Measurements from ENCODE around the gene MXD4. TPM values are rescaled to one million over a fixed set of nuclear protein-coding genes. Genes with fewer than 3 reads are reported as not detected.

Gene MXD4
- total RNA-seq, 1 donor from 2014 or later: 98.4 TPM

DNA sequence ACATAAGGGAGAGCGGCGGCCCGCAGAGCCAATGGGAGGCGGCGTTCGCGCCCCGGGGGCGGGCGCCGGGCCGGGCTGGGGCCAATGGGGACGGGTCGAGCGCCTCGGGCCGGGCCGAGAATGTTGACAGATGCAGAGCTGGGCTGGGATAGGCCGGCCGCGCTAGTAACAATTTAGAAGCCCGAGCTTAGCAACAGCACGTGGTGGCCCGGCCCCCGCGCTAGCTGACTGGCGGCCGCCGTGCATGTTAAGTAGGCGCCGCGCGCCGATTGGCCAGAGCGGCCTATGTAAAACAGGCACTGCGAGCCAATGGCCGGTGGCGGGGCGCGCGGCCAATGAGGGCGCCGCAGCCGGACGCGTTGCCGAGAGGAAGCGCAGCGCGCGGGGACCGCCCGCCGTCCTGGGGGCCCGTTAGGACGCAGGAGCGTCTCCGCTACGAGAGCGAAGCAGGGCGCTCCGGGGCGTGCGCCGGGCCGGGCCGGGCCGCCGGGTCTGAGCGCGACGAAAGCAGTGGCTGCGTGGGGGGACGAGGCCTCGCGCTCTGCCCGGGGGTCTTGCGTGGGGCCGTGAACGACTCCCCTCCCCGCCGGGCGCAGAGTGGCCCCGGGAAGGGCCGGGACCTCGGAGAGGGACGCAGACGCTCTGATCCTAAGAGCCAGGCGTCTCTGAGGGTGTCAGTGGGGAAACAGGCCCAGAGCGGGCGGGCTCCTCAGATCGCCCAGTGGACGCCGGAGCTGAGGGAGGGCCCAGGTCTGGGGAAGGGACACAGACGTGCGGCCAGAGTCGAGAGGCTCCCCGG is 435 bp upstream of the MXD4 start:
- peak; percentile 100 for DNase-seq (ENCODE audit: low spot score)

DNA sequence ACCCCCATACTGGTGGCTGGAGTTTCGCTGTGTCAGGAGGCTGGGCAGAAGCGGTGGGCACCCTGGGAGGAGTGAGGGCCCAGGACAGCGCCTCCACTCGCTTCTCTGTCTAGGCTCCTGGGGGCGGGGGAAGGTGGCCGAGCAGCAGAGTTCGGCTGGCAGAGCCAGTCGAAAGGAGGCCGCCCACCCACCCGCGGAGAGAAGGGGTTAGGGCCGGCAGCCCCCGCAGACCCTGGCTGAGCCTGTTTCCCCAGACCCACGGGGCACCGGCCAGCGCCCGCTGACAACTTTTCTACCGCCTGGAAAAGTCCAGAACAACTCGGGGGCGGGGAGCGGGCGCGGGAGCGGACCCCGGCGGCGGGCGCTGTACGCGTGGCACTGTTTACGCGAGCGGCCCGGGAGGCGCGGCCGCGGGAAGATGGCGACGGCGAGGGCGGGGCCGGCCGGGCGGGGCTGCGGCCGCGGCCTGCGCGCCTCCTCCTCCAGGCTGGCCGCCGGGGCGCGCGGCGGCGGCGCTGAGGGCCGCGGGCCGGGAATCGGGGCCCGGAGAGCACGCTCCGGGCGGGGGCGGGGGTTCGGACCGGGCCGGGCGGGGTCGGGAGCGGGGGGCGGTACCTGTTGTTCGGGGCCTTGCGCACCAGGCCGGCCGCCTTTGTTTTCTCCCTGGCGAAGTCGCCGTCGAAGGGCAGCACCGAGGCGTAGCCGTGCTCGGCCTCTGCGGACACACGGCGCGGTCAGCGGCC is 628 bp downstream of the MXD4 start:
- DNase-seq (ENCODE audit: low spot score): peak; percentile 34

DNA sequence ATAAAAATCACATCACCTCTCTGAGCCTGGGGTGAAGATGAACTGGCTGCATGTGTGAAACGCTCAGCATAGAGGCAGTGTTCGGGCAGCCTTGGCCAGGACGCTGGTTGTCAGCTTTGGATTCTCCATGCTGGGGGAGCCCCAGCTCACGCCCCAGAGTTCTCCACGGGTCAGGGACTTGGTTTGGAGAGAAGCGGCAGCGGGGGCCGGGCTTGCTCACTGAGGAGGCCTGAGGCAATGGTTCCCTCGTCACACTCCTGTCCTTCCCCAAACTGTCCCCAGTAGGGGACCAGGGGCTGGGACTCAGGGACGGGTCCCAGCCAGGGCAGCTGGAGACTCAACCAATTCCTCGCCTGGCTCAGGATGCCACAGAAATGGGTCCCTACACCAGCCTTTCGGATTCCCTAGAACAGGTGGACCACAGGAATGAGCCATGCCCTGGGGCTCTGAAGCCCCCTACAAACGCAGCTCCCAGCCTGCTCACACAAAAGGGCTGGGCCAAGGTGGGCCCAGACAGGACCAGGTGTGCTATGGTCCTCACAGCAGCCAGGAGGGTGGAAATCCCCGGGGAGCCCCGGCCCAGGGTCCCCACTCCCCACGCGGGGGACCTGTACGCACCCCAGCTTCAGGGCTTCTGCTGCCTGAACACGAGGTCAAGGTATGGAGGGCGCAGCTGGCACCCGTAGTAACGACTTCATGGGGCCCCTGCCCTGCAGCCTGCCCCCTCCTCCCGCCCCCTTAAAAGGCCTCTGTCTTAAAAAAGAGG is 1.4 kb downstream of the MXD4 start:
- DNase-seq (ENCODE audit: low spot score): no peak

DNA sequence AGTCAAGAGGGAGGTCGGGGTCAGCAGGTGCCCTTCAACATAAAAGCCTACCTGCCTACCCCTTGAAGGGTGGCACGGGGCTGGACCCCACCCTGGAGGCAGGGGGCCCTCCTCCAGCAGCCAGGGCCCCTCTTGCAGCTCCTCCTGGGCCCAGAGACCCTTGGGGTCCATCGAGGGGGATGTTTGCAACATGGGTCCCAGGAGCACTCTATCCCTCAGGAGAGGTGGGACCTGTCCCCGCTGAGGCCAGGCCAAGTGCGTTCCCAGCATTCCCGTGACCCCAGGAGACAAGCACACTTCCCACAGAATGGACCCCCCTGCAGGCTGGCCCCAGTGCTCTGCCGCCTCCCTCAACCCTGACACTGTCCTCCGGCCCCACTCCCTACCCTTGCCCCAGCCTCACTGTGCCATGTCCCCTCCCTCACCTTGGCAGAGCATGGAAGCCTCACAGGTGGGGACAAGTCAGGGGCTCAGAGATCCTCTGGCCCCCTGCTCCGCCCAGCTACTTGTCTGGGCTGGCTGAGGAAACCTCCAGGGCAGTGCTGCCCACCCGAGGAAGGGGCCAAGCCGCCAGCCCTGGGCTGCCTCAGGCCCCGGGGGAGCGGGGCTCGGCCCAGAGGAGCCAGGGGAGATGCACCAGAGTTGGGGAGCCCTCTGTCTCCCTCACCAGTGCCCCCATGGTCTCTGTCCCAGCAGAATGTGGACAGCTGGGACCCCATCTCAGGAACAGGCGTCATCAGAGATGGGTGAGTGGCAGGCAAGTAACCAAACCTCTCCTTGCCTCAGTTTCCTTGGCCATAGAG is 2.2 kb downstream of the MXD4 start:
- DNase-seq (ENCODE audit: low spot score): no peak

DNA sequence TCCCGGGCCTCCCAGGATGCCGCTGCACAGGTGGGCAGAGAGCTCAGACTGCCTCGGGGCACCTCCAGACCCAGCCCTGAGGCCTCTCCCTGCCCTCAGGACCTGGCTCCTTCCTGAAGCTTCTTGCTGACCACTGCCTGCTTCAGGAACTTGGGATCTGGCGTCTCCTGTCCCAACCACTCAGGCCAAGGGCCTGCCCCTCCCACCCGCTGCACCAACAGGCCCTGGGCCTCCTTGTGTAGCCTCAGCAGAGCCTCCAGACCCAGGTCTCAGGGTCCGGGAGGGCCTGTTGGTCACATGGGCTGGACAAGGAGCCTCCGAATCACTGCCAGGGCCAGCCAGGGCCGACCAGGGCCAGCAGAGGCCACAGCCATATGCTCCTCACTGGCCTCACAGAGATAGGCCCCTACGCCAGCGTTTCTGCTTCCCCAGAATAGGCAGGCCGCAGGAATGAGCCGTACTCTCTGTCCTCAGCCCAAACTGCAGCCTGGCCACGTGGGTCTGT is 2.8 kb downstream of the MXD4 start:
- no peak for DNase-seq (ENCODE audit: low spot score)

DNA sequence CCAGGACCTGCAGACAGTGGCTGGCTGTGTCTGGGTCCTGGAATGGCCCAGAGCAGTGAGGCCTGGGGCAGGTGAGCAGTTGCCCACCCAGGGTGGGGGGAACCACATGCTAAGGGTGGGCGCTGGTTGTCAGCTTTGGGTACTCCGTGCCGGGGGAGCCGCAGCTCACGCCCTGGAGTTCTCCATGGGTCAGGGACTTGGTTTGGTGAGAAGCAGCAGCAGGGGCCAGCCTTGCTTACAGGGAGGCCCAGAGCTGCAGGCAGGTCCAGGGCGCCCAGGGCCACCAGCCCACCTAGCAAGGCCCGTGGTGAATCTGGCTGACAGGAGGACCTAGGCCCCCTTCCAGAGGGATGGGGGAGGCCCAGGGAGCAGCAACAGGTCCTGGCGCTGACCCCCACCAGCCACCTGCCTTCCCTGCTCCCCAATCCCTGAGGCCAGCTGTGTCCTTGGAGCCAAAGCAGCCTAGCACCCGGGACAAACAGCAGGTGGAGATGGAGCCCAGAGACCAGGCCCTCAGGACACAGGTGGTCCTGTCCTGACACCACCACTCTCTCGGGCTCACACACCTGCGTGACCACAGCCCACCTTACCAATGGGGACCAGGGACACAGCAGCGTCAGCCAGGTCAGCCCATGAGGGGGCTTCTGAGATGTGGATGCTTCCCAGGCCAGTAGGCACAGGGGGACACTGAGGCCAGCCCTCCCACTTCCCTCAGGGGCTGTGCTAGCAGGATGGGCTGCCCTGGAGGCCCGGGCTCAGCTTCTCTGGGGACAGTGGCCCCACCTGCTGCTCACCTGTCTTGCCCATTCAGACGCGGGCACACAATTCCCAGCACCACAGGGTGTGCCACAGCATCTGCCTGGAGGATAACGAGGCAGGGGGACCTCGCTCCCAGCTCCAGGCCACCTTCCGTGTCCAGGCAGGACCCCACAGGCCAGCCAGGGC is 3.5 kb downstream of the MXD4 start:
- no peak for DNase-seq (ENCODE audit: low spot score)

DNA sequence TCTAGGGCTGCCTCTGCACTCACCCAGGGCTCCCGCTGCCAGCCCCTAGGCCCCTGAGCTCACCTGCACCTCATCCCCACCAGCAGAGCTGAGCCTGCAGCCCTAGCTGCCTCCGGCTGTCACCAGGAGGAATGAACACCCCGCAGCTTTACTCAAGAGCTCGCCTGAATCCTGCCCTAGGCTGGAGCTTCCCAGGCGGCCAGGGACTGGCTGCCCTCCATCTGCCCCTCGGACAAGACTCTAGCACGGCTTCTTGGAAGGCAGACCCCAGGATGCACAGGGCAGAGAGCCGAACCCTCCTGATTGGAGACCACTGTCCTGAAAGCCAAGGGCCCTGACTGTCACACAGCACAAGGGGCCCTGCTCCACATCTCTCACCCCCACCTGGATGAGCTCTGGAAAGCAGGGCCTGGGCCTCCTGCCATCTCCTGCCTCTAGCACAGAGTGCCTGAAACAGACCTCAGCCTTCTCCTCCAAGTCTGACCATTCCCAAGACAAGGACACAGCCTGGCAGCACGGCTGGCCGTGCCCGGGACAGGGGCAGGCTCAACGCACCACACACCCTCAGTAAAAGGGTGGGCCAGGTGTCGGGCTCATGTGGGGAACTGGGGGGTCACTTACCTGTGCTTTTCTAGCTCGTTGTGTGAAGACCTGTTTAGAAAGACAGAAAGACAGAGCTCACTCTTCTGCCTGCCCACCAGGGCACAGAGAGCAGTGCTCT is 4.4 kb downstream of the MXD4 start:
- no peak for DNase-seq (ENCODE audit: low spot score)

DNA sequence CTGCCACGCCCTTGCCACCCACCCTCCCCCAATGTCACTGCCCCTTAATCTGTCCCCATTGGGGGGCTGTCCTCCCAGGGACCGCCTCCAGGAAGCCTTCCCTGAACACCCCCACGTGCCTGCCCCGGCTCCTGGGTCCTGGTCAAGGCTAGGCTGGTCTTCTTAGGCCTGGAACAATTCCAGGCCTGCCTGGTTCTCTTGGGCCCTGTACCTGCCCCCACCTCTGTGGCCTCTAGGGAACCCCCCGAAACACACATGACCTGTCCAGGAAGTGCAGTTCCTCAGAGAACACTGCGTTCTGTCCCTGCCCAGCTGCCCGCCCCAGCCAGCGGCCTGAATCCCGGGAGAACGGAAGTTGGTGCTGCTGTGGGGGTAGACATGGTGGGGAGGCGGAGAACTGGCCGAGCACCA is 5.1 kb downstream of the MXD4 start:
- peak; percentile 21 for DNase-seq (ENCODE audit: low spot score)

DNA sequence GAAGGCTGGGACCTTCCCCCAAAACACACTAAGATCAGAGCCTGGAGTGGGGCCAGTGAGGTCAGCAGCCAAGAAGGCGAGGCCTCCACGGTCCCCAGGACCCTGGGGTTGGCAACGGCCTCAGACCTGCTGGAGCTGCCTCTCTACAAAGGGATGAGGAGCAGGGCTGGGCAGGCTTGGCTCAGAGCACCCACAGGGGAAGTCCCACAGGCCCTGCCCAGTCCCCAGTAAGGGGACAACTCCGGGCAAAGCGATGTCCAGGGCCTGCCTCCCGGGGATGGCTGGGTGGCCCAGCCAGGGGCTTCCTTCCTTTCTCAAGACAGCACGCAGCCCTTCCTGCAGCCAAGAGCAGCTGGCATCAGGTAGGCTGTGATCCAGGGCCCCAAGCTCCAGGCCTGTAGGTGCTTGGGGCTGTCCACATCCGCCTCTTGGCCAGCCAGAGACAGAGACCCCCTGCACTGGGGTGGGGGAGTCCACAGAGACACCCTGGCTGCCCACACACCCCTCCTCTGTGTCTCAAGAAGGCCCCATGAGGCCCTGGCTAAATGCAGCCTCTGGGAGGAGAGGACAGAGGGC is 5.7 kb downstream of the MXD4 start:
- DNase-seq (ENCODE audit: low spot score): peak; percentile 9

DNA sequence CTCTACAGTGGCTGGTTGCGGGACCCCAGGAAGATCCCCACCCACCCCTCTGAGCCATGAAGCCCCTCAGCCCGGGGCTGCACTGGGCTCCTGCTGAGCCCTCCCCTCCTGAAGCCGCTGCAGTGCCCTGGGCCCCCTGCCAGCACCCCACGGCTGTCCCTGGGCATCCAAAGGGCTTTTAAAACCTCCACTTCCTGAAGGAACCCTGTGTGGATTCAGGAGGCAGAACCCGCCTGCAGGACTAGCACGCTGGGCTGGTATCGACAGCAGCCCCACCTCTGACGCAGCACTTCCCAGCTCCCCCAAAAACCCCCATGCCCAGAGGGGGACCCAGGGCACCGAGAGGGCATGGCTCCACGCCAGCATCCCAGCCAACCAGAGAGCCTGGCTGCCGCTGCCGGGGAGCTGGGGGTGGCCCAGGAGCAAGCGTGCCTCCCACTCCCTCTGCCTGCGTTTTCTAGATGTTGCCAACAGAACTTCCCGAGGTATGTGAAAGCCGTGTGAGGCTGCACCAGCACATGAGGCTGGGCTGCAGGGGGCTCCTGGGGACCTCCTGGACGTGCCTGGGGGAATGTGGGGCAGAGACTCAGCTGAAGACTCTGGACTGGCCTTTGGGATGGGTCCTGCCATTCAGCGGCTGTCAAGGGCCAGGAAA is 6.3 kb downstream of the MXD4 start:
- peak; percentile 11 for DNase-seq (ENCODE audit: low spot score)

DNA sequence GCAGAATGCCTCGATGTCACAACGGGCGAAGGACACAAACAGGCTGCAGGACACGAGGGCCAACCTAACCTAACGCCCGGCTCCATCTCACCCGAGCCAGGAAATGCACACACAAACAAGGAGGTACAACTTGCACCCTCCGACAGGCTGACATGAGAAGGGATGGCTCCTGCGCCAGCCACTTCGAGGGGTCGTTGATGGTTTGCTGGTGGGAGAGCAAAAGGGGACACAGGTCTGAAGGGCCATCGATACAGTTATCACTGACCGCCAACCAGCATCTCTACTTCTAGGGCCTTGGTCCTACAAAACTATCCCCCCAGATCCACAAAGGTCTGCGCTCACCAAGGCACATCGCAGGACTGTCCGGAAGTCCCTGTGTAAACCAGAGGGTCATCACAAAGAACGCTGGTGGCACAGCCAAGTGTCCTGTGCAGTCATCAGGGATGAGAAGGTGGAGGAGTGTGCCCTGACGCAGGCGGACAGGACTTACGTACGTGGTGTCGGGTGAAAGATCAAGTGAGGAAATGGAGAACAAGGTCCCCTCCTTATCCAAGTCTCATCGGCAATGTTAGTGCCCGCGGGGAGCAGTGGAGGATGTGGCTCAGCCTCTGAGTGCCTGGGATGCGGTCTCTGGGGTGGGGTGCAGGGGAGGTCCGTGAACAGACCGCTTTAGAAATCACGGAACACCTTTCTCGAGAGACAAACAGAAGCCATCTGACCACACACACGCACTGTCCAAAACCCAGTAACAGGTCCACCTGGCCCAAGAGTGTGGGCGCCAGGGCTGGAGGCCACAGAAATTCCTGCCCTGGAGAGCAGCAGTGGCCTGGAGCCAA is 7.0 kb downstream of the MXD4 start:
- DNase-seq (ENCODE audit: low spot score): peak; percentile 9

DNA sequence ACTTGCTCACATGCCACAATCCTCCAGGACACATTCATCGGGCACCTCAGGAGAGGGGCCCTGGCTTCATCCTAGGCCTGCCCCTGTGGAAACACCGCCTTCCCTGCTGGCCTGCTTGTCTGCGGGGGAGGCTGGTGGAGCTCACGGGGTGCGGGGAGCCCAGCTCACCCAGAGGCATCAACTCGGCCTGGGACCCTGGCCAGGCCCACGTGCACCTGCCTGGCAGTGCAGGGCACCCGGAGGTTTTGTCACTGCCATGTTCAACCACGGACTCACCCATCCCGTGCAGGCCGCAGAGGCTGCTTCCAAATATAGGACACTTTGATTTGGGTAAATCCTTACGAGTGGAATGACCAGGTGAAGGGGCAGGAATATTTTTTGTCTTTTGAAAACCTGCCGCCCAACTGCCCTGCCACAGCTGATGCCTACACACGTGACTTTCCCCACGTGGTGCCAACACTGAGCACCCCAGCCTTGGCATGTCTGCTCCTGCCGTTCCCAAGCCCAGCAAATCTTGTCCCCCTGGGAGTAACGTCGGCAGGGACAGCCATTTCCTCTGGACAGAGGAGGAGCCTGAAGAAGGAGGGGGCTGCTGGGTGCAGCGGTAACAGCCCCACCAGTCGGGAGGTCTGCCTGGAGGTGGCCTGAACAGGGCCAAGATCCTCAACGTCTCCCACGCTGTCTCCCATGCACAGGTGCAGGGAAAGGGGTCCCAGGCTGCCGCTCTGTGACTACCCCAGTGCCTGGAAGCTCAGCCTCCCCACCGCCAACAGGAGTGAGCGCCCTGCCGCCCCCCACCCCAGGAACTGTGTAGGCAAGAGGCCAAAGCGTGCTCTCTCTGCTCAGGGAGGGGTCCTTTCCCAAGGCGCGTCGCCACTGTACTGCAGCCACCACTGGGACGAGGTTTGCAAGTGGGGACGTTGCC is 8.5 kb downstream of the MXD4 start:
- DNase-seq (ENCODE audit: low spot score): no peak

DNA sequence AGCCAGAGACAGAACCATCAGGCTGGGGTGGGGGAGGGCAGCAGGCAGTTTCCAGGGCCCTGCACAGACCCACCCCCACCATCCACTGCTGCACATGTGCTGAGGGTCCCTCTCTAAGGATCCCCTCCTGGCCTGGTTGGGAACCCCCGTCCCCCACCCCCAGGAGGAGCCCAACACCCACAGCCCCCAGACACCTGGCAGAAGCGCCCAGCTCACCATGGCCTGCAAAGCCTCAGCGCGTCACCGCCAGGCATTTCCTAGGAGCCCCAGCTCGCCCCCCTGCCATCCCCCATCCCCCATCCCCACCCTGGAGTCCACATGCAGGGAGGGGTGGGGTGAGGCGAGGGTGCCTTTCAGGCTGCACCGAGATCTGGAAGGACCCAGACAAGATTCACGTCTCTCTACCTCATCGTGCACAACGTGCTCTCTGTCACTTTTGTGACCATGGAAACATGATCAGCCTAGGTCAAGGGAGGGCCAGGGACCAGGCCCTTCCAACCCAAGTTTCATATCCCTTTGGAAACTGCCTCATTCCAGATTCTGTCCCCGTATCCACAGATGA is 9.3 kb downstream of the MXD4 start:
- DNase-seq (ENCODE audit: low spot score): no peak

DNA sequence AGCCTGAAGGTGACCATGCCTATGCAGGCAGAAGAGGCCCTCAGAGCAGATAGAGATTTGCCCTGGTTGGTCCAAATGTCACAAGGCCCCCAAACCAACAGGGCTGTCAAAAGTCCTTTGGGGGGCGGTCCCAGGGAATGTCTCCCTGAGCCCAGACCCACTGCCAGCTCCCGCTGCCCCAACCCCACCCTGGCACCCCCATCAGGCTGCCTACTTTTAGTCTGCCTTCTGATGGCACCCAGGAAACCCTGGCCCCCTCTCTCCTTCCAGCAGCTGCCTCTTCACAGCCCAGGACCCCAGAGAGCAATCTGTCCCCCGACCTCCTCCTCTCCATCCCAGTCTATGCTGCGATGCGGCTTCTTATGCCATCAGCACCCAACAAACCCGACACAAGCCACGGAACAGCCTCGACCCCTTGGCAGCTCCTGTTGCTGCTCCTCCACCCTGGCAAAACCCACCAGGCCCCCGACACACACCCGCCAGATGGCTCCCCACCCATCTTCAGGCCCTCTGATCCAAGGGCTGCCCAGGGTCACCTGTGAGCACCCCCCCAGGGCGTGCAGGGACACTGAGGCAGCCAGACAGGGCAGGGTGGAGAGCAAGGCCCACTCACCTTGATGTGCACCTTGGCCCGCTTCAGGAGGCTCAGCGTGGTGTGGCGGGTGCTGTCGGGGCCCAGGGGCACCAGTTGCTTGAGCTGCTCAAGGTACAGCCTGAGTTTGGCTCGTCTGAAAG is 9.9 kb downstream of the MXD4 start:
- no peak for DNase-seq (ENCODE audit: low spot score)

DNA sequence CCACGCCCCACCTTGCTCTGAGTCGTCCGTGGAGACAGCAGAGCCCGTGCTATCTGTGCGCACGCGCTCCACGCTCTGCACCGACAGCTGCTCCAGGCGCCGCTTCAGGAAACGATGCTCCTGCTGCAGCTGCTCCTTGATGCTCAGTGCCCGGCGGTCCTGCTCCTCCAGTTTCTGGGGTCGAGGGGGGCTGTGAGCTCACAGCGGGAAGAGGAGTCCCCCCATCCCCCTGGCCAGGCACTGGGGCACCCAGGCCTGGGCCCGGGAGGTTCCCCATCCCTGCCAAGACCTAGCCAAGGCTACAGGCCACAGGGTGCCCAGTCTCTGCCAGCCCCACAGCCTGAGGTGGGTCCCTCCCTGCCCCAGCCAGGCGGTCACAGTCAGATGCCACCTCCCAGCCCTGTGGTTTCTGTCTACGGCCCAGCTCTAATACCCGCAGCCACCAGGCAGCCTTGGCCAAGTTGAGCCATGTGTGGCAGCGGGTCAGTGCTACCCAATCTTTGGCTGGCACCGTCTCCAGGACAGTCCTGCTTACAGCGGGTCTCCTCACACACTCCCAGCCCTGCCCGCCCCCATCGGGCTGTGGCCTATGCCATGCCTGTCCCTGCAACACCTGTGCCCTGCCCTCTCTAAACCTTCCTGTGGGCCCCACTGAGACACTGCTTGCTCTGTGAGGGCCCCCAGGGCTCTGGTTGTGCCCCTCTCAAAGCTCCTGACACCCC is 10.7 kb downstream of the MXD4 start:
- DNase-seq (ENCODE audit: low spot score): no peak
